Hematopoietic multipotent progenitor cell treated with erythropoietin and hydrocortisone succinate and interleukin-3 and kit ligand, for 8 days (in vitro differentiated cells): ENCODE measurements around the gene EIF4EBP3.
A peak's percentile ranks its signal among the peaks of the same experiment; 100 is the strongest.

Source experiments
- DNase-seq: peaks from one replicate; pipeline ENCODE4 v3.0.0-alpha.2; 2015

EIF4EBP3 gene

GRCh38 chr5:140547508-140548299 is at the start of gene EIF4EBP3:
Gene EIF4EBP3 (plus strand): TSS chr5:140547662. CDS start chr5:140547738, 76 bp downstream.
- DNase-seq: peak; percentile 92

DNA sequence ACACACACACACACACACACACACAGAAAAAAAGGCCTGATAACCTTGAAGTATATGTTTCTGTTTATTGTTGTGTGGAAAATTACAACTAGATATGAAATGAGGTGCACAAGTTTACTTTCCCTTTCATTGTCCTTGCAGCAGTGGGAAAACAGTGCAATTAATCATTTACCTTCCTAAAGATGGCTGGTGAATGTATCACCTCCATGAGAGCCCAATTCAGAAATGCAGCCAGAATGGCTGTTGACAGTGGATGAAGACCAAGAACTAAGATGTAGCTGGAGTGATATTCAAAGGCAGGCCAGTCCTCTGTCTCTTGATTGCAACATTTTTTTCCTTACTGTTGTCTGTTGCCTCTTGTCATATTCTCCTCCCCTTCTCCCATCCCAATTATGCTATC is 49.6 kb upstream of the EIF4EBP3 start:
- no peak for DNase-seq

- DNase-seq: no peak
Measured at GRCh38 chr5:140498591-140498990, 48.9 kb upstream of the EIF4EBP3 start.

GRCh38 chr5:140502834-140503233 is 44.6 kb upstream of the EIF4EBP3 start:
- no peak for DNase-seq

- DNase-seq: no peak
Measured at GRCh38 chr5:140509898-140510297, 37.6 kb upstream of the EIF4EBP3 start.

- DNase-seq: no peak
Measured at GRCh38 chr5:140513124-140513523, 34.3 kb upstream of the EIF4EBP3 start.

DNA sequence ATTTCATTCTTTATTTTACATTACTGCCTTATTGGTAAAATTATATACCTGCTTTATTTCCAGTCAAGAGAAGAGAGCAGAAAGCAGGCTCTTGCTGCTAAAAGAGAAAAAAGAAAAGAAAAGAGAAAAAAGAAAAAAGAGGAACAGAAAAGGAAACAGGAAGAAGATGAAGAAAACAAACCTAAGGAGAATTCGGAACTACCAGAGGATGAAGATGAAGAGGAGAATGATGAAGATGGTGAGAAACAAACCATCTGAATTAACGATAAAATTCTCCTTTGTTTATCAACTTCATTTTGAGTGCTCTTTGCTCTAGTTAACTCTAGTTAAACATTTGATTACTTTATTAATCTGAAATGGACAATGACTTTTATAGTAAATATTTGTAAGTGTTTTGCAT is 23.5 kb upstream of the EIF4EBP3 start:
- DNase-seq: no peak

GRCh38 chr5:140540227-140540626 is 7.2 kb upstream of the EIF4EBP3 start:
- no peak for DNase-seq

- DNase-seq: no peak
Measured at GRCh38 chr5:140542972-140543371, 4.5 kb upstream of the EIF4EBP3 start.

GRCh38 chr5:140544986-140545385 is 2.5 kb upstream of the EIF4EBP3 start:
- no peak for DNase-seq

DNA sequence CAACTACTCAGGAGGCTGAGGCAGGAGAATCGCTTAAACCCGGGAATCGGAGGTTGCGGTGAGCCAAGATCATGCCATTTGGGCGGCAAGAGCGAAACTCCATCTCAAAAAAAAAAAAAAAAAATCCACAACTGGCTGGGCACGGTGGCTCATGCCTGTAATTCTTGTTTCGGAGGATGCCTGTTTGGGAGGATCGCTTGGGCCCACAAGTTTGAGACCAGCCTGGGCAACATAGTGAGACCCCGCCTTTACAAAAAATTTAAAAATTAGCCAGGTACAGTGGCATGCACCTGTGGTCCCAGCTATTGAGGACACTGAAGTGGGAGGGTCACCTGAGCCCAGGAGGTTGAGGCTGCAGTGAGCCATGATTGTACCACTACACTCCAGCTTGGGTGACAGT is 1.9 kb upstream of the EIF4EBP3 start:
- DNase-seq: no peak

DNA sequence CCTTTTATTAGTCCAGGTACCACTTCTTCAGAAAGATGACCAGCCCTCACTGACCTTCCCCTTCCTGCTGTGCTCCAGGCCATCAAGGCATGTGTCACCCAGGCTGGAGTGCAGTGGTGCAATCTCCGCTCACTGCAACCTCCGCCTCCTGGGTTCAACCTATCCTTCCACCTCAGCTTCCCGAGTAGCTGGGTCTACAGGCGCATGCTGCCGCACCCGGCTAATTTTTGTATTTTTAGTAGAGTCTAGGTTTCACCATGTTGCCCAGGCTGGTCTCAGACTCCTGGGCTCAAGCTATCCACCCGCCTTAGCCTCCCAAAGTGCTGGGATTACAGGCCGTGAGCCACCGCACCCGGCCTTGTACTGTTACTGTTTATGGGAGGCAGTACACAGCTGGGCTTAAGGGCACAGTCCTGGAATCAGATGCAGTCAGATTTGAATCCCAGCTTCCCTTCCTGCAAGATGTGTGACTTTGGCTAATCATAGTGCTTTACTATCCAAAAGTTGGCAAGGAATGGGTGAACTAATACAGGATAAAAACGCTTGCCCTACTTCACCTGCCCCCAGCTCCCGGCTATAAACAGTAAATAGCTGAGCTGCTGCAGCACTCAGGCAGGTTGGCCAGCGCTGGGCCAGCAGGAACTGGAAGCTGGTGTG is 483 bp upstream of the EIF4EBP3 start:
- no peak for DNase-seq

DNA sequence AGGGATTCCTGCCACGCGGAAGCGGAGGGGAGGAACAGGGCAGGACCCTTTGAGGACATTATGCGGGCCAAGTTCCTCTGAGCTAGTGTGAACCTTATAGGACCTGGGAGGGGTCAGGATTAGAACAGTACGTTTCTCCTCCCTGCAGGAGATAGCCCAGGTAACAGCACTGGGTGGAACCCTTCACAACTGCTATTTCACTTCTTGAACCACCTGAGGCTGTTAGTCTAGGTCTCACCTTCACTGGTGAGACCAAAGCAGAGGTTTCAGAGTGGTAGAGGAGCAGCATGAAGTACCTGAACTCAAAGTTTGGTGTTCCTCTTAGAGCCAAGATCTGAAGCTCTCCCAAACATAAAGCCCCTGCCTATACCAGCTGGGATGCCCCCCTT is 832 bp downstream of the EIF4EBP3 start:
- no peak for DNase-seq

GRCh38 chr5:140548791-140549190 is 1.3 kb downstream of the EIF4EBP3 start:
- DNase-seq: no peak

DNA sequence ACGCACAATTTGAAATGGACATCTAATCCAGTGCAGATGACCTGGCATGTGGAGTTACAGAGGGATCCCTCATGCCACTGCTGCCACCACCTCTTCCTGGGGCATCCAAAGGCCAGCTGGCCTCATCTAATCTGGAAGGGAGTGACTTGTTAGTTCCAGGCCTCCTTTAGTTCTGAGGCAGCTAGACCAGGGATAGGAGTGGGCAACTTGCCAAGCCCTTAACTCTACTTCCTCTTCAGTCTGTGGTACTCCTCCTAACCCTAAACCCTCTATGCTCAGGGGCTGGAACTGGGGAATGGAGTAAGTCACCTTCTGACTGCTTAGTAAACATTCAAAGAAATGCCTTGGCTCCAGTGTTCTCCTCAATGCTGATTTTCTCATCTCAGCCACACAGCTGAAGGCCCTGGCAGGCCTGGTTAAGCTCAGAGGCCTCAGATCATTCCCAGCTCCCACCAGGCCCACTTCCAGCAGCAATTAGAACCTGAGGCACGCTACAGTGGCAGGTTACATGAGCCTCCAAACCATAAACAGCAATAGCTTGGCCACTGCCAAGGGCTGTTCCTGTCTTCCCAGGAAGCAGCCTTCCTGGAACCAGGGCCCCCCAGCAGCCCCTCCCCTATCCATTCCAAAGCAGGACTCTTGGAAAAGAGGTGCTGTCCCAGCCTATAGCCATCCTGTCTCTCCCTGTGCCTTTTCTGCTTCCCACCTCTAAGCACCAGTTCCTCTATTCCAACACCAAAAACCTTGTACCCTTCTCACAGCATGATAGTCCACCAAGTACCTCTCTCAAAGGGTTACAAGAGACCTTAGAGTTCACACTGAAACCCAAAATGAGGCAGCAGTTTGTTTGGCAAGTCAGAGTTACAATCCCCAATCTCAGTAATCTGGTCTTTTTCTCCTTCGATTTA is 2.0 kb downstream of the EIF4EBP3 start:
- DNase-seq: peak; percentile 79

- no peak for DNase-seq
Measured at GRCh38 chr5:140550147-140551079, 3.0 kb downstream of the EIF4EBP3 start.

GRCh38 chr5:140551872-140552271 is 4.4 kb downstream of the EIF4EBP3 start:
- DNase-seq: no peak

GRCh38 chr5:140553657-140554056 is 6.2 kb downstream of the EIF4EBP3 start:
- DNase-seq: no peak

DNA sequence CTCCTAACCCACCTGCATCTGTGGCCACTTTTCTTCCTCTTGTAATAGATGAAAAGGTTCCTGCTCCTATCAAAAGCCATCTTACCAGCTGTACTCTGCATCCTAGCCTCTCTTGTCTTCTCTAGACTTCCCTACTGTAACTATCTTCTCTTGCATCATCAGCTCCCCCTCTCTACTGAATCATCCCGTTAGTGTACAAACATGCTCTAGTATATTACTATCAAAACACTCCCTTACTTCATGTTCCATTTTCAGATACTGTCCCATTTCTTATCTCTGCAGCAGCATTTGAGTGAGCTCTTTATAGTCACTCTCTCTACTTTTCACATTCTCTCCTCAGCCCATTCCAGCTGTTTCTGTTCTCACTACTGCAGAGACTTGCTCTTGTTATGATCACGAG is 7.0 kb downstream of the EIF4EBP3 start:
- peak; percentile 62 for DNase-seq

DNA sequence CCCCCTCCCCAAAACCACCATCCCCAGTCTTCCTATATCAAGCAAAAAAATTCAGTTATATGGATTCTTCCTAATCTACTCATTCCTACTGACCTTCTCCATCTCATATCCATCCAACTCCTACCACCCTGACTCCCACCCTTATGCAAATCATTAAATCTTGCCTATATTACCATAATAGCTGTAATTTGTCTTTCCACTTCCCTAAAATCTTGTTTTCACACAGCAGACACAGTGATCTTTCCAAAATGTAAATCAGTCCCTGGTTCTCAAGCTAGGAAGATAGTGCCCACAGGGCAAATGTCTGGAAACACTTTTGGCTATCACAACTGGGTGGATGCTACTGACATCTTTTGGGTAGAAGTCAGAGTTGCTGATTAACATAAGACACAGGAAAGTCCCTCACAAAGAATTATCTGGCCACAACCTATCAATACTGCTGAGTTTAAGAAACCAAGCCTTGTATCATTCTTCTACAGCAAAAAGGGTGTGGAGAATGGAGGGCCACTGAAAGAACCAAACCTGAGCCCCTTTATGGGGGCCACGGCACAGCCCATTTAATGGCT is 8.4 kb downstream of the EIF4EBP3 start:
- peak; percentile 41 for DNase-seq

GRCh38 chr5:140556438-140556837 is 9.0 kb downstream of the EIF4EBP3 start:
- peak; percentile 22 for DNase-seq
